Inferior parietal cortex (tissue), 1 donor: ENCODE data around the gene CDC42BPG.

Experiments
- DNase-seq: peaks from one replicate; pipeline ENCODE4 v3.0.0-alpha.2; 2016; ENCODE audit errors: extremely low spot score

The CDC42BPG gene

GRCh38 chr11:64878494-64879243, 34.2 kb upstream of the CDC42BPG start, which contains the start of gene EHD1:
EHD1 (minus strand) TSS chr11:64878621; CDS start chr11:64878464, 157 bp downstream.
- peak; percentile 96 for DNase-seq

GRCh38 chr11:64878223-64878493, 33.7 kb upstream of the CDC42BPG start:
- DNase-seq, result no peak

- no peak for DNase-seq
Observed at GRCh38 chr11:64877390-64878222, 33.2 kb upstream of the CDC42BPG start.

GRCh38 chr11:64876835-64877341, 32.4 kb upstream of the CDC42BPG start:
- no peak for DNase-seq

- DNase-seq, result no peak
Observed at GRCh38 chr11:64876229-64876750, 31.8 kb upstream of the CDC42BPG start.

GRCh38 chr11:64875369-64876228, 31.1 kb upstream of the CDC42BPG start:
- DNase-seq, result no peak

GRCh38 chr11:64874308-64875240, 30.1 kb upstream of the CDC42BPG start:
- no peak for DNase-seq

- DNase-seq, result no peak
Observed at GRCh38 chr11:64872790-64873488, 28.5 kb upstream of the CDC42BPG start.

- no peak for DNase-seq
Observed at GRCh38 chr11:64871492-64871891, 27.0 kb upstream of the CDC42BPG start.

GRCh38 chr11:64870893-64871466, 26.5 kb upstream of the CDC42BPG start:
- DNase-seq, result no peak

GRCh38 chr11:64870176-64870892, 25.9 kb upstream of the CDC42BPG start:
- no peak for DNase-seq

GRCh38 chr11:64869571-64870175, 25.2 kb upstream of the CDC42BPG start:
- no peak for DNase-seq

- no peak for DNase-seq
Observed at GRCh38 chr11:64868904-64869570, 24.6 kb upstream of the CDC42BPG start.

GRCh38 chr11:64867748-64868462, 23.5 kb upstream of the CDC42BPG start:
- no peak for DNase-seq

GRCh38 chr11:64866173-64866491, 21.7 kb upstream of the CDC42BPG start:
- DNase-seq, result no peak

- DNase-seq, result no peak
Observed at GRCh38 chr11:64865286-64866172, 21.1 kb upstream of the CDC42BPG start.
